ENCODE results near the gene MYF5. TPM values are rescaled to one million over a fixed set of nuclear protein-coding genes. Genes with fewer than 3 reads are reported as not detected.

Gene MYF5
- total RNA-seq, 2 donors from 2014 or later, result not detected

GRCh38 chr12:80704420-80704819 lies 12.3 kb upstream of the MYF5 start:
- intact Hi-C loops (cut with DNase I, micrococcal nuclease), result no loop called here

GRCh38 chr12:80707126-80707829 lies 9.4 kb upstream of the MYF5 start, which contains the start of gene MYF6:
Gene MYF6 (plus strand): TSS chr12:80707634. CDS start chr12:80707720, 86 bp downstream.
- DNase-seq, result no peak
- intact Hi-C loops (cut with DNase I, micrococcal nuclease), result no loop called here

More at GRCh38 chr12:80704420-80704819, 12.3 kb upstream of the MYF5 start:
- ATAC-seq, result no peak
- DNase-seq, result no peak

GRCh38 chr12:80707830-80708258 lies 8.9 kb upstream of the MYF5 start:
- intact Hi-C loops (cut with DNase I, micrococcal nuclease), result no loop called here
- DNase-seq, result no peak
- ATAC-seq, result no peak

More at GRCh38 chr12:80707126-80707829, 9.4 kb upstream of the MYF5 start, which contains the start of gene MYF6:
- no peak for ATAC-seq

GRCh38 chr12:80708259-80708974 lies 8.3 kb upstream of the MYF5 start:
- ATAC-seq (no peak), DNase-seq (no peak)
- intact Hi-C loops (cut with DNase I, micrococcal nuclease), result no loop called here

GRCh38 chr12:80708975-80709328 lies 7.8 kb upstream of the MYF5 start:
- intact Hi-C loops (cut with DNase I, micrococcal nuclease), result no loop called here
- no peak for ATAC-seq

GRCh38 chr12:80709811-80710726 lies 6.6 kb upstream of the MYF5 start:
- intact Hi-C loops (cut with DNase I, micrococcal nuclease), result no loop called here
- ATAC-seq, result no peak

More at GRCh38 chr12:80708975-80709328, 7.8 kb upstream of the MYF5 start:
- DNase-seq, result no peak

GRCh38 chr12:80710727-80711449 lies 5.8 kb upstream of the MYF5 start:
- DNase-seq (no peak), ATAC-seq (no peak)
- intact Hi-C loops (cut with DNase I, micrococcal nuclease), result no loop called here

More at GRCh38 chr12:80709811-80710726, 6.6 kb upstream of the MYF5 start:
- no peak for DNase-seq

- intact Hi-C loops (cut with DNase I, micrococcal nuclease), result no loop called here
Observed at GRCh38 chr12:80711866-80712265, 4.8 kb upstream of the MYF5 start.

GRCh38 chr12:80712866-80713265 lies 3.8 kb upstream of the MYF5 start:
- intact Hi-C loops (cut with DNase I, micrococcal nuclease), result no loop called here
- no peak for DNase-seq

More at GRCh38 chr12:80711866-80712265, 4.8 kb upstream of the MYF5 start:
- no peak for DNase-seq
- ATAC-seq, result no peak

GRCh38 chr12:80713419-80713818 lies 3.3 kb upstream of the MYF5 start:
- DNase-seq, result no peak
- ATAC-seq, result no peak

More at GRCh38 chr12:80712866-80713265, 3.8 kb upstream of the MYF5 start:
- no peak for ATAC-seq

GRCh38 chr12:80714055-80714454 lies 2.7 kb upstream of the MYF5 start:
- intact Hi-C loops (cut with DNase I, micrococcal nuclease), result no loop called here
- no peak for DNase-seq
- ATAC-seq, result no peak

More at GRCh38 chr12:80713419-80713818, 3.3 kb upstream of the MYF5 start:
- intact Hi-C loops (cut with DNase I, micrococcal nuclease), result no loop called here

- ATAC-seq, result no peak
- DNase-seq, result no peak
- intact Hi-C loops (cut with DNase I, micrococcal nuclease), result no loop called here
Observed at GRCh38 chr12:80714846-80715245, 1.9 kb upstream of the MYF5 start.

GRCh38 chr12:80715713-80716249 lies 931 bp upstream of the MYF5 start:
- no peak for ATAC-seq
- DNase-seq, result no peak
- intact Hi-C loops (cut with DNase I, micrococcal nuclease), result no loop called here

GRCh38 chr12:80717856-80718255 lies 1.1 kb downstream of the MYF5 start:
- no peak for DNase-seq
- intact Hi-C loops (cut with DNase I, micrococcal nuclease), result no loop called here
- ATAC-seq, result no peak

- DNase-seq (no peak), ATAC-seq (no peak)
- intact Hi-C loops (cut with DNase I, micrococcal nuclease), result no loop called here
Observed at GRCh38 chr12:80720516-80720915, 3.8 kb downstream of the MYF5 start.

- intact Hi-C loops (cut with DNase I, micrococcal nuclease), result no loop called here
- ATAC-seq (no peak), DNase-seq (no peak)
Observed at GRCh38 chr12:80721326-80721725, 4.6 kb downstream of the MYF5 start.

GRCh38 chr12:80745851-80746505 lies 29.3 kb downstream of the MYF5 start:
- DNase-seq, result no peak
- intact Hi-C loops (cut with DNase I, micrococcal nuclease), result no loop called here
- ATAC-seq, result no peak

- intact Hi-C loops (cut with DNase I, micrococcal nuclease), result no loop called here
- ATAC-seq (no peak), DNase-seq (no peak)
Observed at GRCh38 chr12:80747800-80748199, 31.1 kb downstream of the MYF5 start.

All from left colon (tissue), 2 donors.